PC-3 (cell line): ENCODE measurements around the gene SH3RF3.

Experiments used
- CTCF ChIP-seq: fragments of 300-600 bp; sonication (generic); conservative IDR thresholded peaks from 2 replicates; pipeline ENCODE4 v1.5.1; 2017; ENCODE audit warnings: antibody characterized with exemption, low read depth, mild to moderate bottlenecking, low read length
- EZH2 ChIP-seq: fragments of 300-600 bp; sonication (generic); IDR thresholded peaks from one replicate; pipeline ENCODE4 v1.6.1; 2017; ENCODE audit warnings: antibody characterized with exemption, mild to moderate bottlenecking, low read length; ENCODE audit not compliant: unreplicated experiment
- EZH2phosphoT487 ChIP-seq: fragments of 300-600 bp; sonication (generic); IDR thresholded peaks from 2 replicates; pipeline ENCODE4 v1.6.1; 2018; ENCODE audit warnings: mild to moderate bottlenecking, antibody characterized with exemption, low read length, borderline replicate concordance

GRCh38 chr2:109300582-109300981, 171.6 kb downstream of the SH3RF3 start:
- TF ChIP-seq CTCF (no peak), EZH2 (no peak), EZH2phosphoT487 (no peak)
